Esophagus muscularis mucosa (tissue), 4 donors: ENCODE results near the gene ZSCAN16. TPM values are rescaled to one million over a fixed set of nuclear protein-coding genes. Genes with fewer than 3 reads are reported as not detected.

Experiments
- DNase-seq: peaks from one replicate; pipeline ENCODE4 v3.0.0-alpha.2; 2017; ENCODE audit errors: extremely low spot score
- H3K27ac ChIP-seq, 4 donors: fragments of 200-600 bp; sonication (generic); replicated peaks in 1 of 4; 1 replicate in 3 of 4; 2 replicates in 1 of 4; pipeline ENCODE4 v1.5.1; 2016 to 2019; ENCODE audit warnings: mild to moderate bottlenecking in 1 of 4
- H3K27me3 ChIP-seq, 4 donors: fragments of 200-600 bp; sonication (generic); one replicate each; pipeline versions ENCODE4 v1.5.1 to v1.6.0; 2016 to 2019
- H3K36me3 ChIP-seq, 4 donors: fragments of 200-600 bp; sonication (generic); one replicate each; pipeline ENCODE4 v1.5.1; 2016 to 2019
- H3K4me1 ChIP-seq, 4 donors: fragments of 200-600 bp; sonication (generic); one replicate each; pipeline ENCODE4 v1.5.1; 2016 to 2019
- H3K4me3 ChIP-seq, 4 donors: fragments of 200-600 bp; sonication (generic); 1 replicate in 2 of 4; 2 replicates in 2 of 4; pipeline ENCODE4 v1.5.1; 2016 to 2019; ENCODE audit warnings: mild to moderate bottlenecking in 4 of 4, moderate library complexity in 1 of 4
- H3K9me3 ChIP-seq, 4 donors: fragments of 200-600 bp; sonication (generic); 1 replicate in 3 of 4; 2 replicates in 1 of 4; pipeline ENCODE4 v1.5.1; 2016 to 2019
- EP300 ChIP-seq: sonication (generic); formaldehyde crosslinking; IDR thresholded peaks from one replicate; pipeline ENCODE4 v1.6.1; 2017; ENCODE audit warnings: antibody characterized with exemption
- POLR2A ChIP-seq: fragments of 450-650 bp; IDR thresholded peaks from one replicate; pipeline ENCODE4 v1.6.1; 2017; ENCODE audit warnings: antibody characterized with exemption, moderate library complexity, mild to moderate bottlenecking, low read depth
- POLR2AphosphoS5 ChIP-seq, 2 donors: sonication (generic); formaldehyde crosslinking; IDR thresholded peaks; one replicate each; pipeline ENCODE4 v1.6.1; 2017; ENCODE audit warnings: antibody characterized with exemption in 2 of 2
- WGBS: methylation state at CpG from one replicate; pipeline ENCODE4 v1.1.5; 2018; 5-methylcytosine and 5-hydroxymethylcytosine counted together
- intact Hi-C: fragments of 100-400 bp; cut with DNase I; formaldehyde crosslinking; loops from one replicate; pipeline ENCODE4 v1.15.1; 2023
- total RNA-seq, 4 donors: library from RNA; depleted of rRNA; stranded (reverse); fragments of >200 nt; gene quantifications; one replicate each; pipeline versions ENCODE4 v1.1.0 to v1.2.1, GENCODE V29; 2016
- TF ChIP-seq, protein P1 (sequence below), 3 experiments: fragments of 200-600 bp in 2 of 3; fragments of 450-650 bp in 1 of 3; sonication (generic) in 2 of 3; IDR thresholded peaks; one replicate each; pipeline ENCODE4 v1.5.1; 2017 to 2019; ENCODE audit warnings: antibody characterized with exemption in 3 of 3, mild to moderate bottlenecking in 2 of 3, moderate library complexity in 1 of 3

The ZSCAN16 gene
- total RNA-seq, 4 donors from 2014 or later, result 2.9 to 7.4 (median 3.4) TPM

- H3K4me3 ChIP-seq, result peak overlapping the region; percentile 75 to 94 (median 86)
- H3K36me3 ChIP-seq, result peaks cover 0 to 7% (median 2%) of the 10 kb centered on the region in 4 donors
- TF ChIP-seq EP300 (no peak), POLR2A (no peak), POLR2AphosphoS5 (IDR thresholded peaks at IDR 0.05) (no peak)
- TF ChIP-seq, protein P1, sequence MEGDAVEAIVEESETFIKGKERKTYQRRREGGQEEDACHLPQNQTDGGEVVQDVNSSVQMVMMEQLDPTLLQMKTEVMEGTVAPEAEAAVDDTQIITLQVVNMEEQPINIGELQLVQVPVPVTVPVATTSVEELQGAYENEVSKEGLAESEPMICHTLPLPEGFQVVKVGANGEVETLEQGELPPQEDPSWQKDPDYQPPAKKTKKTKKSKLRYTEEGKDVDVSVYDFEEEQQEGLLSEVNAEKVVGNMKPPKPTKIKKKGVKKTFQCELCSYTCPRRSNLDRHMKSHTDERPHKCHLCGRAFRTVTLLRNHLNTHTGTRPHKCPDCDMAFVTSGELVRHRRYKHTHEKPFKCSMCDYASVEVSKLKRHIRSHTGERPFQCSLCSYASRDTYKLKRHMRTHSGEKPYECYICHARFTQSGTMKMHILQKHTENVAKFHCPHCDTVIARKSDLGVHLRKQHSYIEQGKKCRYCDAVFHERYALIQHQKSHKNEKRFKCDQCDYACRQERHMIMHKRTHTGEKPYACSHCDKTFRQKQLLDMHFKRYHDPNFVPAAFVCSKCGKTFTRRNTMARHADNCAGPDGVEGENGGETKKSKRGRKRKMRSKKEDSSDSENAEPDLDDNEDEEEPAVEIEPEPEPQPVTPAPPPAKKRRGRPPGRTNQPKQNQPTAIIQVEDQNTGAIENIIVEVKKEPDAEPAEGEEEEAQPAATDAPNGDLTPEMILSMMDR (IDR thresholded peaks at IDR 0.05), result no peak
- peak overlapping the region; percentile 92 to 97 (median 96) for H3K27ac ChIP-seq
- DNase-seq, result no peak
- H3K9me3 ChIP-seq, result no peaks in the 10 kb centered on the region
- intact Hi-C loops, result no loop called here
- peaks cover 27 to 47% (median 41%) of the 10 kb centered on the region in 4 donors for H3K4me1 ChIP-seq
- 2% methylated on average over 6 of the region's 6 CpGs for WGBS
- no peaks in the 10 kb centered on the region for H3K27me3 ChIP-seq
Measured at GRCh38 chr6:28137505-28137981, 13.1 kb downstream of the ZSCAN16 start.

- 77% methylated on average over 9 of the region's 9 CpGs for WGBS
- Histone ChIP-seq H3K27ac (peak overlapping the region in 1 of 4 donors; percentile 9), H3K4me3 (peak overlapping the region in 1 of 4 donors; percentile 29), H3K4me1 (peaks cover 42 to 55% (median 54%) of the 10 kb centered on the region in 4 donors), H3K9me3 (no peaks in the 10 kb centered on the region), H3K27me3 (no peaks in the 10 kb centered on the region), H3K36me3 (peaks cover 0 to 11% (median 4%) of the 10 kb centered on the region in 4 donors)
- intact Hi-C loops, result loop anchor here (5.0 kb wide), 3 partner anchors 87 to 217 kb away; partner anchors contain the start of genes ZSCAN26 and ZSCAN9
- no peak for TF ChIP-seq POLR2A
- TF ChIP-seq POLR2AphosphoS5 (IDR thresholded peaks at IDR 0.05), result no peak
- TF ChIP-seq, protein P1 (IDR thresholded peaks at IDR 0.05), result no peak
- TF ChIP-seq EP300, result no peak
- DNase-seq, result no peak
Measured at GRCh38 chr6:28139860-28140543, 15.6 kb downstream of the ZSCAN16 start.

- intact Hi-C loops, result loop anchor here (5.0 kb wide), 3 partner anchors 87 to 217 kb away; partner anchors contain the start of genes ZSCAN26 and ZSCAN9
- no peak overlapping the region for H3K27ac ChIP-seq
- TF ChIP-seq, protein P1 (IDR thresholded peaks at IDR 0.05), result no peak
- TF ChIP-seq EP300 (no peak), POLR2A (no peak), POLR2AphosphoS5 (IDR thresholded peaks at IDR 0.05) (no peak)
- H3K27me3 ChIP-seq, result no peaks in the 10 kb centered on the region
- H3K4me3 ChIP-seq, result no peak overlapping the region
- peaks cover 42 to 55% (median 54%) of the 10 kb centered on the region in 4 donors for H3K4me1 ChIP-seq
- no peak for DNase-seq
- H3K36me3 ChIP-seq, result peaks cover 0 to 16% (median 8%) of the 10 kb centered on the region in 4 donors
- 89% methylated on average over 5 of the region's 5 CpGs for WGBS
- no peaks in the 10 kb centered on the region for H3K9me3 ChIP-seq
Measured at GRCh38 chr6:28140616-28141015, 16.2 kb downstream of the ZSCAN16 start.

DNA sequence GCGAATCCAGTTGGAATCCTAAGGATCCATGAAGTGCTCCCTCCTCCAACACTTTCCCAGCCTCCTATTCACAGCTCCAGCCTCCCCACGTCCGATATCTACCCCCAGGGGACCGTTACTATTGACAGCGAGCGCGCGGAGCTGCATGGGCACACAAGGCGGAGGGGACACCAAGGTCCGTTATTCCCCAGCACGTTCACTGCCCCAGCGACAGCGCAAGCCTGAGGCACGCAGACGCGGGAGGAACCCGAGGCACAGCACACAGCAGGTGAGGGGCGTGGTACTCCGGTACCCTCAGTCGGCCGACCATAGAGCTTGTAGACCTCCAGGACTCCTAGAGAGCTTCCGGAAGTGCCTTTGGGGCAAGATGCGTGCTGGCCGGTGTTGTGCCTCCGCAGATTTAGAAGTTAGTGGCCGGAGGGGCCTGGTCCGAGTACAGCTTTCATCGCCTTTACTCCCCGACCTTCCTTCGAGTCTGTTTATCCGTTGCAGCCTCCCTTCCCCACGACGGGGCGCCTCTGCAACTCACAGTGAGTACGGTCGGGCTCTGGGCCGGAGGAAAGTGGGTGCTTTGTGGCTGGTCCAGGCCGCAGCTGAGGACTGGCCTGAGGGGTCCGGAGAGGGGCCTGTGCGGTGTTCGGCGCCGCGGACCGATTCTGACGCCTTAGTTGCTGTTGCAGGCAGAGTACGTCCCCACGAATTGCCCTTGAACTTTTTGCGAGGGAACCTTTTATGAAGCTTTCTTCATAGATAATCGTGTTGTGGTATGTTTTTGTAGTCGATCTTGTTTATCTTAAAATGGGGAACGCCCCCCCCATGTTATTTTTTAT, 17.3 kb downstream of the ZSCAN16 start, which contains the start of gene ZKSCAN8:
Gene ZKSCAN8, plus strand, starts transcription at position 384 of the 830 bp plus-strand sequence. CDS start 6,525 bp downstream, outside the sequence.
- Histone ChIP-seq H3K27ac (peak within 1 kb of the TSS; percentile 76 to 83 (median 79)), H3K4me1 (peaks cover 36 to 50% (median 48%) of the 10 kb centered on the region in 4 donors), H3K36me3 (peaks cover 0 to 26% (median 15%) of the 10 kb centered on the region in 4 donors), H3K27me3 (no peaks in the 10 kb centered on the region), H3K9me3 (no peaks in the 10 kb centered on the region), H3K4me3 (peak within 1 kb of the TSS; percentile 74 to 90 (median 82))
- TF ChIP-seq POLR2AphosphoS5 (IDR thresholded peaks at IDR 0.05) (peak; percentile 72 to 76), POLR2A (no peak), EP300 (no peak)
- TF ChIP-seq, protein P1 (IDR thresholded peaks at IDR 0.05), result no peak
- intact Hi-C loops, result loop anchor here (5.0 kb wide), 3 partner anchors 86 to 216 kb away; partner anchors contain the start of genes ZSCAN26 and ZSCAN9
- DNase-seq, result no peak
- 1% methylated on average over 29 of the region's 52 CpGs for WGBS
